Measurements from ENCODE around the gene LRRFIP1. TPM values are rescaled to one million over a fixed set of nuclear protein-coding genes. Genes with fewer than 3 reads are reported as not detected.
A peak's percentile ranks its signal among the peaks of the same experiment; 100 is the strongest.

Gene LRRFIP1, protein sequence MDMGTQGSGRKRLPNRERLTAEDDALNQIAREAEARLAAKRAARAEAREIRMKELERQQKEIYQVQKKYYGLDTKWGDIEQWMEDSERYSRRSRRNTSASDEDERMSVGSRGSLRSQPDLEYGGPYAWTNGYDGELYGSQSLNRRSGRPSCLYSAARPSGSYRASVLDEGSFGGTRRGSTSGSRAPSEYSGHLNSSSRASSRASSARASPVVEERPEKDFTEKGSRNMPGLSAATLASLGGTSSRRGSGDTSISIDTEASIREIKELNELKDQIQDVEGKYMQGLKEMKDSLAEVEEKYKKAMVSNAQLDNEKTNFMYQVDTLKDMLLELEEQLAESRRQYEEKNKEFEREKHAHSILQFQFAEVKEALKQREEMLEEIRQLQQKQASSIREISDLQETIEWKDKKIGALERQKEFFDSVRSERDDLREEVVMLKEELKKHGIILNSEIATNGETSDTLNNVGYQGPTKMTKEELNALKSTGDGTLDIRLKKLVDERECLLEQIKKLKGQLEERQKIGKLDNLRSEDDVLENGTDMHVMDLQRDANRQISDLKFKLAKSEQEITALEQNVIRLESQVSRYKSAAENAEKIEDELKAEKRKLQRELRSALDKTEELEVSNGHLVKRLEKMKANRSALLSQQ
- polyA plus RNA-seq (2011; rRNA removed) (55.2 and 71.1 TPM in 2 replicates), polyA minus RNA-seq (2011; rRNA and poly(A)+ RNA removed) (47.3 TPM in 2 replicates)

DNA sequence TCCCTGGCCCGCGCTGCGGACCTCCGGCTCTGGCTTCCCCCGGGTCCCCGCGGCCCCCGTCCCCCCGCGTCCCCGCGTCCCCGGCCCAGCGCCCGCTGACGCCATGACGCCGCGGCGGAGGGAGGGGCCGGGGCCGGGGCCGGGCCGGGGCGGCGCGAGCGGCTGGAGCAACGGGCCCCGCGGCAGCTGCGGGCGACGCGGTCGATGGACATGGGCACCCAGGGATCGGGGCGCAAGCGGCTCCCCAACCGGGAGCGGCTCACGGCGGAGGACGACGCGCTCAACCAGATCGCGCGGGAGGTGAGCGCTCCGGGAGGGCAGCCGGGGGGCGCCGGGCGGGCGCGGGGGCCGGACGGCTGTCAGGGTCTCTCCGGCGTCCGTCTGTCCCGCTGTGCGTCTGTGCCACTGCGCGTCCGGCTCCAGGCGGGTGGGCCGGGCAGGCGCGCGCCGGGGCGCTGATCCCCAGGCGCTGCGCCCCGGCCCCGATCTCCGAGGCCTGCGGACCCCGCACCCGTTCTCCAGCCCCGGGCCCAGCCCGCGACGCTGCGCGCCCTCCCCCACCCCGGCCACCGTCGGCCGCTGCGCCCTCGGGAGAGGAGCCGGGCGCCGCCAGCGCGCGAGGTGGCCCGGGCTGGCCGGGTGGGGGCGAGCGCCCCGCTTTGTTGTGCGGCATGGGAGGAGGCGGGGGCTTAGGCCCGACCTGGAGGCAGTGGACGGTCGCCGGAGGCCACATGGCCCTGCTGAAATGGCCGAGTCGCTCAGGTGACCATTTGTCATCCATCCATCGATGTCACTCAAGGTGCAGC is at the start of gene LRRFIP1:
LRRFIP1 (plus strand) TSS at position 147 of the 806 bp plus-strand sequence; CDS start at position 205, 58 bp downstream.
- Histone ChIP-seq H3K9me3 (ENCODE audit: control insufficient read depth, insufficient read depth, low read length) (no peaks in the 10 kb centered on the region; the same call in 1 of the 2 replicates), H3K27ac (ENCODE audit: low read depth, low read length) (no peak within 1 kb of the TSS), H3K27me3 (ENCODE audit: control insufficient read depth, insufficient read depth, low read length) (no peaks in the 10 kb centered on the region), H3K4me3 (ENCODE audit: low read depth, low read length) (peak within 1 kb of the TSS; percentile 65)
- TF ChIP-seq, protein P1, sequence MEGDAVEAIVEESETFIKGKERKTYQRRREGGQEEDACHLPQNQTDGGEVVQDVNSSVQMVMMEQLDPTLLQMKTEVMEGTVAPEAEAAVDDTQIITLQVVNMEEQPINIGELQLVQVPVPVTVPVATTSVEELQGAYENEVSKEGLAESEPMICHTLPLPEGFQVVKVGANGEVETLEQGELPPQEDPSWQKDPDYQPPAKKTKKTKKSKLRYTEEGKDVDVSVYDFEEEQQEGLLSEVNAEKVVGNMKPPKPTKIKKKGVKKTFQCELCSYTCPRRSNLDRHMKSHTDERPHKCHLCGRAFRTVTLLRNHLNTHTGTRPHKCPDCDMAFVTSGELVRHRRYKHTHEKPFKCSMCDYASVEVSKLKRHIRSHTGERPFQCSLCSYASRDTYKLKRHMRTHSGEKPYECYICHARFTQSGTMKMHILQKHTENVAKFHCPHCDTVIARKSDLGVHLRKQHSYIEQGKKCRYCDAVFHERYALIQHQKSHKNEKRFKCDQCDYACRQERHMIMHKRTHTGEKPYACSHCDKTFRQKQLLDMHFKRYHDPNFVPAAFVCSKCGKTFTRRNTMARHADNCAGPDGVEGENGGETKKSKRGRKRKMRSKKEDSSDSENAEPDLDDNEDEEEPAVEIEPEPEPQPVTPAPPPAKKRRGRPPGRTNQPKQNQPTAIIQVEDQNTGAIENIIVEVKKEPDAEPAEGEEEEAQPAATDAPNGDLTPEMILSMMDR (IDR thresholded peaks at IDR 0.05; ENCODE audit: low read depth, low read length), result no peak
- no peak for DNase-seq (ENCODE audit: low read depth, low spot score)
- CTCF ChIA-PET, result interaction anchor here (0.7 kb wide), 1 partner anchor 118 kb away, joined by 3 read pairs; no protein-coding TSS in a partner anchor
- POLR2A ChIA-PET, result no interaction called here

DNA sequence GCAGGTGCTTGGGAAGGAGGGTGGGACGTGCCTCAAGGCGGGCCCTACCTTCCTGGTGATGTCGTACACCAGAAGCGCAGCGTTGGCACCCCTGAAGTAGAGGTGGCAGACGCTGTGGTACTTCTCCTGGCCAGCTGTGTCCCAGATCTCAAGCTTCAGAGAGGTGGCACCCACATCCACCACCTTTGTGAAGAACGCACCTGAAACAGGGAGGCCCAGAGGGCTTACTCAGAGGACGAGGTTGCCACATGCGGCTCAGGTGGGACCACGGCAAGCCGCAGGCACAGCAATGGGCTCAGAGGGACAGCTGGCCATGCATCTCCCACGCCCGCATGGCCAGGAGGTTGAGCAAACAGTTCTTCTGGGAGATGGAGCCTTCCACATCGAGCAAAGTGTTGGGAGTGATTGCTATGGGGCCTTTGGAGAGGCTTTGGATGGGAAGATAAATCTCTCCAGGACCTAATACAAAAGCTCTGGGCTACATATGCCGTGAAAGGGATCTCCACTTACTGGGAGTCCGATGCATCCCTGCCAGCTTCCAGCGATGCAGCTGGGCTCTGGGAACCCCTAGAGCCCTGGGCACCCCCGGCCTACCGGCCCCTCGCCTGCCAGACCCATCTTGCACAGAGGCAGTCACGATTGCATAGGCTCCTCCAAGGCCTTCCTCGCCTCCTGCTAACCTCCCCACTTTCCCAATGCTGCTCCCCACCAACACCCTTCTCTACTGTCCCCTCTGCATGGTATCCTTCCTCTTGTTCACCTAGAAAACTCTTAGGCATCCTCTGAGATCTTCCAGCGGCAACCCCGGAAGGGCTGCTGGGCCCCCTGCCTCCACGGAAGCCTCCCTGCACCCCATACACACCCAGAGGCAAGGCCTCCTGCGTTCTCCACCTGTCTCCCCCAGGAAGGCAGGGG is 49.2 kb upstream of the LRRFIP1 start:
- no peak overlapping the region for H3K27ac ChIP-seq (ENCODE audit: low read depth, low read length)
- no peak overlapping the region for H3K4me3 ChIP-seq (ENCODE audit: low read depth, low read length)
- ChIA-PET POLR2A (no interaction called here), CTCF (no interaction called here)
- peaks cover 3% of the 10 kb centered on the region; the same call in 1 of the 2 replicates for H3K9me3 ChIP-seq (ENCODE audit: control insufficient read depth, insufficient read depth, low read length)
- TF ChIP-seq, protein P1 (IDR thresholded peaks at IDR 0.05; ENCODE audit: low read depth, low read length), result no peak
- DNase-seq (ENCODE audit: low read depth, low spot score), result no peak
- peaks cover 9% of the 10 kb centered on the region for H3K27me3 ChIP-seq (ENCODE audit: control insufficient read depth, insufficient read depth, low read length)

DNA sequence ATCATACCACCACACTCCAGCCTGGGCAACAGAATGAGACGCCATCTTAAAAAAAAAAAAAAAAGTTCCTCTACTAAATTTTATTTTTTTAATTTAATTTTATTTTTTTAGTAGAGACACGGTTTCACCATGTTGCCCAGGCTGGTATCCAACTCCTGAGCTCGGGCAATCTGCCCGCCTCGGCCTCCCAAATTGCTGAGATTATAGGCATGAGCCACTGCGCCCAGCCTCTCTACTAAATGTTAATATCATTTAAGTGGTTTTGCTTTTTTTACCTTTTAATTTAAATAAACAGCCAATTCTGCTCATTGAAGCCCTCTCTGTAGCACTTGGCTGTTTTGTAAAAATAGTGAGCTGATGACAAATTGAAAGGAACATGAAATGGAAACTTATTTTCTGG is 46.1 kb upstream of the LRRFIP1 start:
- POLR2A ChIA-PET, result interaction anchor here (0.7 kb wide), 1 partner anchor 48 kb away, joined by 4 read pairs; no protein-coding TSS in a partner anchor

More for the DNA sequence above, 46.1 kb upstream of the LRRFIP1 start:
- CTCF ChIA-PET, result interaction anchor here (0.7 to 4.4 kb wide), 13 partner anchors 9 to 408 kb away, joined by 3 to 79 read pairs (median 5); no protein-coding TSS in a partner anchor
- TF ChIP-seq, protein P1 (IDR thresholded peaks at IDR 0.05; ENCODE audit: low read depth, low read length), result no peak
- Histone ChIP-seq H3K9me3 (ENCODE audit: control insufficient read depth, insufficient read depth, low read length) (no peaks in the 10 kb centered on the region; the same call in 1 of the 2 replicates), H3K27me3 (ENCODE audit: control insufficient read depth, insufficient read depth, low read length) (peaks cover 6% of the 10 kb centered on the region), H3K27ac (ENCODE audit: low read depth, low read length) (no peak overlapping the region), H3K4me3 (ENCODE audit: low read depth, low read length) (no peak overlapping the region)
- DNase-seq (ENCODE audit: low read depth, low spot score), result no peak

Data from AG04450 (cell line).